Muscle of leg (tissue), 11 donors: ENCODE measurements around the gene SORCS3. TPM values are rescaled to one million over a fixed set of nuclear protein-coding genes. Genes with fewer than 3 reads are reported as not detected.

Source experiments
- DNase-seq: peaks from one replicate; pipeline ENCODE4 v3.0.0; 2013
- H3K27ac ChIP-seq: one replicate; pipeline ENCODE4 v1.5.1; 2013; ENCODE audit warnings: mild to moderate bottlenecking, low read length, control low read depth
- H3K27me3 ChIP-seq: one replicate; pipeline ENCODE4 v1.6.1; 2013; ENCODE audit warnings: low read length; ENCODE audit not compliant: control insufficient read depth, insufficient read depth
- H3K36me3 ChIP-seq: one replicate; pipeline ENCODE4 v1.6.1; 2013; ENCODE audit warnings: low read length; ENCODE audit not compliant: control insufficient read depth, insufficient read depth
- H3K4me1 ChIP-seq: one replicate; pipeline ENCODE4 v1.6.1; 2013; ENCODE audit warnings: low read length; ENCODE audit not compliant: control insufficient read depth, insufficient read depth
- H3K4me3 ChIP-seq: one replicate; pipeline ENCODE4 v1.5.1; 2013; ENCODE audit warnings: low read length, control low read depth
- H3K9me3 ChIP-seq: replicated peaks from 2 replicates; pipeline ENCODE4 v1.6.1; 2013; ENCODE audit warnings: low read depth, low read length; ENCODE audit not compliant: control insufficient read depth
- WGBS: methylation state at CpG from one replicate; pipeline ENCODE4 v1.1.5; 2013; ENCODE audit warnings: missing lambda C conversion rate; ENCODE audit not compliant: insufficient coverage; 5-methylcytosine and 5-hydroxymethylcytosine counted together
- polyA plus RNA-seq, 8 donors: library from polyadenylated mRNA; unstranded; fragments of 120-200 nt; gene quantifications; one replicate each; pipeline versions ENCODE4 v1.2.1 to v1.2.3, GENCODE V29; 2013; ENCODE audit warnings: inconsistent platforms in 1 of 8, low replicate concordance in 1 of 8; ENCODE audit not compliant: insufficient read length in 8 of 8, insufficient read depth in 1 of 8
- total RNA-seq: library from RNA; stranded (reverse); fragments of 120-200 nt; gene quantifications from one replicate; pipeline ENCODE4 v1.2.4, GENCODE V29; 2013

The SORCS3 gene
- total and polyA plus RNA-seq, 9 donors: 0.03 to 0.36 (median 0.13) TPM; not detected in 1

DNA sequence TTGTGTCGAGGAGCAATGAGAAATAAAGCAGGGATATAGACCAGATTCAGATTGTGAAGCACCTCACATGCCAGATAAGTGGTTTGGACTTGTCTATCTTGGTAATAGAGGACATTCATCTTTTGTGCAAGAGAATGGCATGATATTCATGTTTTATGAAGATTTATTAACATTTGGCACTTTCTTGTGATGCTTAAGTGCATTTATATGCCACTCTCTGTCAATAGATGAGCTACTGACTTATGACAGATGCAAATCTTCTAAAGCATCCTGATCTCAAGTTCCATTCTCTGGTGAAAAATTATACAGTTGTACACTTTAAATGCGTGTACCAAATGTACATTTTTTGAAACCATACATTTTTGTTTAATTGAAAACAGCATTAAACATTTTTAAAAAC lies 415.3 kb downstream of the SORCS3 start:
- WGBS: 100% methylated on average over 1 of the region's 2 CpGs
- Histone ChIP-seq H3K4me3 (no peak overlapping the region), H3K9me3 (peaks cover 7% of the 10 kb centered on the region), H3K27ac (no peak overlapping the region), H3K36me3 (no peaks in the 10 kb centered on the region), H3K4me1 (no peaks in the 10 kb centered on the region), H3K27me3 (no peaks in the 10 kb centered on the region)
- DNase-seq: no peak

DNA sequence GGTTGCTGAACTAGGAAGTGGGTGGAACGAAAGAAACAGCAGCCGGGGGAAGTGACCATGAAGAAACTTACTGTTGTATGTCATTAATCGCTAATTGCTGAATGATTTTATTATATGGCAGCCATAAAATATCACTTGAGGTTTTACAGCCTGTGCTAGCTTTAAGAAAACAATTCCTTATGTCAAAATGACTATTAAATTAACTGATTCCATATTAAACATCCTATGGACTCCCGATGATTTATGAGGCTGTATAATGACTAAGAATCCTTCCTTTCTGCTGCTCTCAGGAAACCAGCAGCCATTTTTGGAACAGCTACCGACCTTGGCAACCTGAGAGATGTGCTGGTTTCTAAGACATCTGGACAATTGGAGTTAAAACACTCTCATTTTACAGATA lies 421.9 kb downstream of the SORCS3 start:
- Histone ChIP-seq H3K36me3 (no peaks in the 10 kb centered on the region), H3K27ac (no peak overlapping the region), H3K4me3 (no peak overlapping the region), H3K9me3 (no peaks in the 10 kb centered on the region), H3K27me3 (no peaks in the 10 kb centered on the region), H3K4me1 (no peaks in the 10 kb centered on the region)
- no peak for DNase-seq
- 38% methylated on average over 2 of the region's 5 CpGs for WGBS

DNA sequence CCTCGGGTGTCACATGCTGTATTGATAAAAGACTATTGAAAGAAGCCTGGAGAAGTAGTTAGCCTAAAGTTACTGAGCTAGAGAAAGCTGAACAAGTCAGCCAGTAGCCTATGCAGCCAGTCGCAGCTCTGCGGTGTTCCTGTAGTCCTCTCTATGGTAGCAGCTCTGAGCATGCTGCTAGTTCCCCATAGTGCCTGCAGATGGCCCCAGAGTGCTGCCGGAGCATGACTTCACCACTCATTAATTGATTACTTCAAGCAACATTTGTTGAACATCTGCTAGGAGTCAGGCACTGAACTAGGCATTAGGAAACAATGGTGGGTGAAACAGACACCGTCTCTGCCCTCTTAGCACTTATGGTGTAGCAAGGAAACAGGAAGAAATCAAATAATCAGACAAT lies 422.7 kb downstream of the SORCS3 start:
- H3K27me3 ChIP-seq: no peaks in the 10 kb centered on the region
- no peaks in the 10 kb centered on the region for H3K36me3 ChIP-seq
- DNase-seq: peak; percentile 12
- WGBS: 38% methylated on average over 2 of the region's 5 CpGs
- no peak overlapping the region for H3K4me3 ChIP-seq
- no peak overlapping the region for H3K27ac ChIP-seq
- H3K9me3 ChIP-seq: no peaks in the 10 kb centered on the region
- no peaks in the 10 kb centered on the region for H3K4me1 ChIP-seq

DNA sequence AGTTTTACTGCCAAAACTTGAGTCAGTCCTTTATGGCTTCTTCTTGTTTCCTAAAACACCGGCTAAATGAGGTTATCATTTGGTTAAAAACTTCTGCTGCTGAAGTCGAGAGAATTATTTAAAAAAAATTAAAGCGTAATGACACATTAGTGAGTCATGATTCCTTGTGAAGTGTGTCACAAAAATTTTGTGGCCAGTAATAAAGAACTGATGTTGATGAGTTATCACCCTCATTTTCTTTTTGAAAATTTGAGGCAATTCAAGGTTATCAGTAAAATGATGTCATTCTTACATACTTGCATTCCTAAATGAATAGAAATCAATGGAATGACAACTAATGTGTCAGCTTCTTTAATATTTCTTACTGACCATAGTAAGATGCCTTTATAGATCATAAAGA lies 427.4 kb downstream of the SORCS3 start:
- WGBS: 83% methylated on average over 1 of the region's 3 CpGs
- Histone ChIP-seq H3K4me1 (no peaks in the 10 kb centered on the region), H3K27ac (no peak overlapping the region), H3K9me3 (no peaks in the 10 kb centered on the region), H3K4me3 (no peak overlapping the region), H3K36me3 (no peaks in the 10 kb centered on the region), H3K27me3 (no peaks in the 10 kb centered on the region)
- no peak for DNase-seq

DNA sequence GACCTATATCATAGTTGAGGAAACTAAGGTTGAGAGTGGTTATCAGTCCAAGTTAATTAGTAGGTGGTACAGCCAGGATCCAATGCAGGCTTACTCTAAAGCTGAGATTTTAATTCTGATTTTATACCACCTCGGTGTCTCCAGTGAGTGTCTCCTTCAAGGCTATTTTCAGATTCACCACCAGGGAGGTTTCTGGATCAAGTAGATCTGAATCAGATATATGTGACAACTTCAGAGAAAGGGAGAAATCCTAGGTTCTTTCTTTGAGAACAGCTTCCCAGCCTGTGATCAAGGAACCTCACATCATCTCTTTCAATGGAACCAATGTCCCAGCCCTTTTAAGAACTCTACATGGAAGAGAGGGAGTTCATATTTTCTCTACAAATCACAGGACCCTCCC lies 429.2 kb downstream of the SORCS3 start:
- Histone ChIP-seq H3K4me3 (no peak overlapping the region), H3K27ac (no peak overlapping the region), H3K27me3 (peaks cover under 1% of the 10 kb centered on the region), H3K9me3 (no peaks in the 10 kb centered on the region), H3K4me1 (no peaks in the 10 kb centered on the region), H3K36me3 (no peaks in the 10 kb centered on the region)
- no CpG with 5 or more reads among the region's 1 CpG for WGBS
- DNase-seq: no peak

DNA sequence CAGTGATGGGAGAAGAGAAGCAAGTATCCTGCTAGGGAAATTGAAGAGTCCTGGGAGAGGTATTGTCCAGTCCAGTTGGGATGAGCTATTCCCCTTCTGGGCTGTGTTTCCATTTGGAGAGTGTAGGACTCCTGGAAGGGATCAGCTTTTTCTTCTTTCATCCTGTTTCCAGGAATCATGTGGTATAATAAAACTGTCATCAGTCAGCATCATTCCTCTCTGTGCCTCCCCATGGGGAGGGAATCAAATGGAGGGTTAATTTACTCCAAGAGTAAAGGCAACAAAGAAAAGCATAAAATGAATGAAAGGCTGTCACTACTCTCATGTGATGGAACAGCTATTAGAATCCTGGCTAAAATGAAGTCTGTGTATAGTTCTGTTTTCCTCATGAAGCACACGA lies 429.9 kb downstream of the SORCS3 start:
- Histone ChIP-seq H3K4me1 (no peaks in the 10 kb centered on the region), H3K27ac (no peak overlapping the region), H3K36me3 (no peaks in the 10 kb centered on the region), H3K4me3 (no peak overlapping the region), H3K9me3 (no peaks in the 10 kb centered on the region), H3K27me3 (peaks cover 2% of the 10 kb centered on the region)
- DNase-seq: peak; percentile 54
- 10% methylated on average over 1 of the region's 1 CpG for WGBS

DNA sequence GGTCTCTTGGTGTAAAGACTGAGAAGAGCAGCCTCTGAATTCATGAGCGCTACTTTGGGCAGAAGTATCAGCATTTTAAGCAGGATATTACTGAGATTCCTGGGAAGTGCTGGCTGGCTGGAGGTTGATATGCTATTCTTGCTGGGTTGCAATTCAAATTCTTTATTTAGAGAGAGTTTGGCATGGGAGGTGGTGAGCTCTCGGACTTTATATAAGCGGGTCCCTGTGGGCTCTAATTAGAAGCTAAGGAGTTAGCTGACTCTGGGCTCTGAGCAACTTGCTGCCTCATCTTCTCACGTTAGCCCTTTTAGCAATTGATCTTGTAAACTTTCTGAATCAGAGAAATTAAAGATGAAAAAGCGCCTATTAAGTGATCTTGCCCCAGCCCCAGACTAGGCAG lies 430.9 kb downstream of the SORCS3 start:
- no peak overlapping the region for H3K27ac ChIP-seq
- H3K36me3 ChIP-seq: no peaks in the 10 kb centered on the region
- 92% methylated on average over 1 of the region's 5 CpGs for WGBS
- H3K4me1 ChIP-seq: no peaks in the 10 kb centered on the region
- H3K27me3 ChIP-seq: peaks cover 2% of the 10 kb centered on the region
- DNase-seq: no peak
- no peak overlapping the region for H3K4me3 ChIP-seq
- no peaks in the 10 kb centered on the region for H3K9me3 ChIP-seq

DNA sequence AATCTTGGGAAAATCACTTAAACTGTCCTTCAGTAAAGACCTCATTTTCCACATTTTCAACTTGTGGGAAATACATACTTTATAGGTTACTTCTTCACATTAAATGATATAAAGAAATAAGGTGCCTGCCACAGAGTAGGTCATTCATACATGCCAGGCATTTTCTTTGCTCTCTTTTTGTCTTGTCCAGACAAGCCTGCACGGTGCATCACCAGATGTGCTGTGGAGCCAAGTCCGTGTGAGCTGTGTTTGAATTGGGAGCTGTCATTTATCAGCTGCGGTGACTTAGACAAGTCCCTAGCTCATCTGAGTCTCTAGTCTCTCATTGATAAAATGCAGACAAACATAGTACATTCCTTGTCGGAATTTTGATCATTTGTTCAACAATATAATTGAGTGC lies 432.9 kb downstream of the SORCS3 start:
- Histone ChIP-seq H3K36me3 (no peaks in the 10 kb centered on the region), H3K9me3 (no peaks in the 10 kb centered on the region), H3K4me3 (no peak overlapping the region), H3K27me3 (peaks cover 2% of the 10 kb centered on the region), H3K27ac (no peak overlapping the region), H3K4me1 (no peaks in the 10 kb centered on the region)
- no peak for DNase-seq
- 80% methylated on average over 1 of the region's 4 CpGs for WGBS

DNA sequence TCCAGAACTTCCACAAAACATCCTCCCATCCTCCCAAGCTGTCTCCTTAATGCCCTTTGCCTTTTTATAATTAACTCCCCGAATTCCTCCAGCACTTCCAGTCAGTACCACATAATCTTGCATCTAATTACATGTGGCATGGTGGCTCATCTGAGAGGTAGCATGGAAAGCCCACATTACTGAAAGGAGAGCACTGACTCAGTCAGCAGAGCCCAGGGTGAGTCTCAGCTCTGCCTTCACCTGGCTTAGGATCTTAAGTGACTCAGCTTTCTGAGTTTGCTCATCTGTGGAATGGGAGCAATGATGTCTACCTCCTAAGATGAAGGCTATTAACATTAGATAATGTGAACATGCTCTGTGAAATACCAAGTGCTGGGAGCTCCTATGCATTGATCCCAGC lies 433.9 kb downstream of the SORCS3 start:
- no CpG with 5 or more reads among the region's 1 CpG for WGBS
- no peaks in the 10 kb centered on the region for H3K36me3 ChIP-seq

DNA sequence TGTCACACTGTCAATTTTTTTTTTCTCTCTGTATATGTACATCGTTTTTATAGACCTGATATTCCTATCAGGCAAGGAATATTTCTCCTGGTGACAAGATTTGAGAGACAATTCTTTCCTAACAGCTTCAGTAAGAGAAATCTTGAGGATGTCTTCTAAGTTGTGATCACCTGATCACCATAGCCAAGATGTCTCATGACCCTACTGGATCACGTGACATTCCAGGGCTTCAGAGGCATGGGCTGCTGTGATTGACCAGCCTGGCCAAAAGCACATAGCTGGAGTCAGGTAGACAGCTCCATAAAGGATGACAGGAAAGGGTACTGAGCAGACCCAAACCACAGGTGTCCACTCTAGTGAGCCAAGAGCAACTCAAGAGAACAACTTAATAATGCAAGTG lies 444.9 kb downstream of the SORCS3 start:
- WGBS: no CpG with 5 or more reads among the region's 2 CpGs
- H3K27me3 ChIP-seq: no peaks in the 10 kb centered on the region
- H3K4me3 ChIP-seq: no peak overlapping the region
- H3K4me1 ChIP-seq: no peaks in the 10 kb centered on the region
- DNase-seq: no peak
- no peaks in the 10 kb centered on the region for H3K36me3 ChIP-seq
- no peaks in the 10 kb centered on the region for H3K9me3 ChIP-seq
- H3K27ac ChIP-seq: no peak overlapping the region

More for the DNA sequence above, 433.9 kb downstream of the SORCS3 start:
- no peak overlapping the region for H3K4me3 ChIP-seq
- DNase-seq: no peak
- H3K27ac ChIP-seq: no peak overlapping the region
- H3K9me3 ChIP-seq: no peaks in the 10 kb centered on the region
- H3K27me3 ChIP-seq: peaks cover 2% of the 10 kb centered on the region
- no peaks in the 10 kb centered on the region for H3K4me1 ChIP-seq

DNA sequence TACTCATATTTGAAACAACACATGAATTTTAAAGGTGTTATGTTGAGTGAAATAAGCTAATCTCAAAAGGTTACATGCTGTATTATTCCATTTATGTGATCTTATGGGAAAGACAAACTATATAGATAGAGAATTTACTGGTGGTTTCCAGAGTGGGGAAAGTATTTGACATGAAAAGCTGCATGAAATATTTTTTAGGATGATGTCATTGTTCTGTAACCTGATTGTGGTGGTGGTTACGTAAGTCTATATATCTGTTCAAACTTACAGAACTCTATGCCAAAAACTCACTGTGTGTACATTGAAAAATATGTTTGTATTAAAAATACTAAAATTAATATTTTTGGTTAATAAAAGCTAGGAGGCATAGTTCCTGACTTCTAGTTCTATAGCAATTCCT lies 453.0 kb downstream of the SORCS3 start:
- WGBS: no CpG with 5 or more reads among the region's 1 CpG
- H3K27ac ChIP-seq: no peak overlapping the region
- H3K9me3 ChIP-seq: no peaks in the 10 kb centered on the region

More for the DNA sequence above, 453.0 kb downstream of the SORCS3 start:
- H3K4me3 ChIP-seq: no peak overlapping the region
- no peaks in the 10 kb centered on the region for H3K36me3 ChIP-seq
- H3K4me1 ChIP-seq: no peaks in the 10 kb centered on the region
- no peak for DNase-seq
- H3K27me3 ChIP-seq: no peaks in the 10 kb centered on the region
